ENCODE data around the gene PTPN14.
"Not testable (repeated sequence)": the region's sequence is repeated elsewhere in the genome, so short reads cannot be mapped to it uniquely, and the experiment has no call there.

Gene PTPN14

GRCh38 chr1:214542275-214543199, 8.9 kb downstream of the PTPN14 start:
- no peak for DNase-seq (ENCODE audit: low read depth in 2 of 2, low spot score in 1 of 2)

- DNase-seq (ENCODE audit: low read depth in 2 of 2, low spot score in 1 of 2) = no peak
These were observed 9.7 kb downstream of the PTPN14 start for GRCh38 chr1:214541693-214542092.

DNA sequence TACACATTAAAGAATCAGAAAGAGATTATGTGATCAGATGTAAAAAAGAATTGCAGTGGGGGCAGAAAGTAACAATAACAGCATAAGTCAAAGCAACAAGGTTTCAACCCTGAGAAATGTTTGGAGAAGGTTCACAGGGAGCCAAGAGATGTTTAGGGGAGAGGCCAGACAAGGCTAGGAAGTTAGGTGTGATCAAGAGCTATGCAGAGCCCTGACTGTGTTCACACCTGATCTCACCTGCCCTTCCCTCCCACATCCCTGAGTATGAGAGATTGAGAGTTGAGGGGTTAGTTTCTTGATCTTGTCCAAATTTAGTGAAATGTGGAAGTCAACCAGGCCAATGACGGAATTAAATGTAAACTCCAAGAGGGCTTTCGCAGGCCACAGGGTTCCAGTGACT, 10.2 kb downstream of the PTPN14 start:
- no peak for DNase-seq (ENCODE audit: low read depth in 2 of 2, low spot score in 1 of 2)

DNA sequence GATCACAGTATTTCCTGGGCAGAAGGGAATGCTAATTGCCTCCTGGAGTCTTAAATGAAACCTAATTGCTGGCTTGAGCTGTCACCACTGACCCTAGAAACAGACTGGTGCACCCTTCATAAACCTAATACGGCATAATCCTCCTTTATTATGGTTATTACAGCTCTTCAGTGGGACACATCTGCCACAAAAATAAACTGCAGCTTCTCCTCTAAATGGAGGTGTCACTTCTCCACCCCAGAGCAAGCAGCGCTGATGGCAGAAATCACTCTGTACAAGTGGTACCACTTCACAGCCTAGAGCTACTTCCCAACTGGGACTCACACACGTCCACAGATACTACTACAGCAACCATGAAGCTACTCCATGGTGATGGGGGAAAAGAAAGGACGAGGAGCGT, 11.1 kb downstream of the PTPN14 start:
- DNase-seq (ENCODE audit: low read depth in 2 of 2, low spot score in 1 of 2) = no peak

- no peak for DNase-seq (ENCODE audit: low read depth in 2 of 2, low spot score in 1 of 2)
These were observed 12.9 kb downstream of the PTPN14 start for GRCh38 chr1:214538496-214538895.

GRCh38 chr1:214537872-214538473, 13.4 kb downstream of the PTPN14 start:
- DNase-seq (ENCODE audit: low read depth in 2 of 2, low spot score in 1 of 2) = no peak

GRCh38 chr1:214537219-214537618, 14.2 kb downstream of the PTPN14 start:
- DNase-seq (ENCODE audit: low read depth in 2 of 2, low spot score in 1 of 2) = no peak

DNA sequence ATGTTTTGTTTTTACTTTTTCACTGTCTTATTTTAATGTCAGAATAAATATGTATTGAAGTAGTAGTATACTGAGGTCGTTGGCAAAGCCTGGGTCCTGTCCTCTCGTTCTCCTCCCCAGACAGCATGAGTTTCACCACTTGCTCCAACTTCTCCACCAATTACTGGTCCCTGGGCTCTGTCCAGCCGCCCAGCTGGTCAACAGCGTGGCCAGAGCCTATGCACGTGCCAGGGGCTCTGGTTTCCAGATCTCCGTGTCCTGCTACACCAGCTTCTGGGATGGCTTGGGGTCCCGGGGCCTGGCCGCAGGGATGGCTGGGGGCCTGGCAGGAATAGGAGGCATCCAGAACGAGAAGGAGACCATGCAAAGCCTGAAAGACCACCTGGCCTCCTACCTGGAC, 19.3 kb downstream of the PTPN14 start:
- no peak for DNase-seq (ENCODE audit: low read depth in 2 of 2, low spot score in 1 of 2)

DNA sequence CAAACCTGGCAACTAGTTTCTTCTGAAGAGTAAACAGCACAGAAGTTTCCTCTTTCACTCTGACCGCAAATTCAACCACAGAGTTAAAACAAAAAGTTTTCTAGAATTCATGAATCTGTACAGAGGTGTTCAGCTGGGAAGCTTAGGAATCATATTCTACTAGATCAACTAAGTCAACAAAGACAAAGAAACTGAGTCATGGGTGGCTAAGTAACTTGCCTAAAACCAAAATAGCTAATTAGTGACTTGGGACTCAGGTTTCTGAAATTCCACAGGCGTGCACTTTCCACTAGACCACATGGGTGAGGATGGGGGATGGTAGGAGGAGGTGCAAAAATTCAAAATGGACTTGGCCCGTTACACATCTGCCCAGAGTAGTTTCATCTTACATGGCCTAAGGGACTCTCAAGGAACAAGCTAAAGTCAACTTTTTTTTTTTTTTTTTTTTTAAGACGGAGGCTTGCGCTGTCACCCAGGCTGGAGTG, 25.8 kb downstream of the PTPN14 start:
- no peak for DNase-seq (ENCODE audit: low read depth in 2 of 2, low spot score in 1 of 2)

GRCh38 chr1:214524824-214525223, 26.6 kb downstream of the PTPN14 start:
- DNase-seq (ENCODE audit: low read depth in 2 of 2, low spot score in 1 of 2) = no peak

GRCh38 chr1:214523124-214523824, 28.1 kb downstream of the PTPN14 start:
- no peak for DNase-seq (ENCODE audit: low read depth in 2 of 2, low spot score in 1 of 2)

DNA sequence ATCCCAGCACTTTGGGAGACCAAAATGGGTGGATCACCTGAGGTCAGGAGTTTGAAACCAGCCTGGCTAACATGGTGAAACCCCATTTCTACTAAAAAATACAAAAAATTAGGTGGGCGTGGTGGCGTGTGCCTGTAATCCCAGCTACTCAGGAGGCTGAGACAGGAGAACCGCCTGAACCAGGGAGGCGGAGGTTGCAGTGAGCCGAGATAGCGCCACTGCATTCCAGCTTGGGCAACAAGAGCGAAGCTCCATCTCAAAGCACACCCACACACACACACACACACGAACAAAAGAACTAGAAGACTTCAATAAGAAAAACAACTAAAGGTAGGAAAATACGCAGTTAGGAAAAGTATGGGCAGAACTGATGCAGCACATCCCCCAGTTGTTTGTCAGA, 29.9 kb downstream of the PTPN14 start:
- DNase-seq (ENCODE audit: low read depth in 2 of 2, low spot score in 1 of 2) = not testable (repeated sequence)

DNA sequence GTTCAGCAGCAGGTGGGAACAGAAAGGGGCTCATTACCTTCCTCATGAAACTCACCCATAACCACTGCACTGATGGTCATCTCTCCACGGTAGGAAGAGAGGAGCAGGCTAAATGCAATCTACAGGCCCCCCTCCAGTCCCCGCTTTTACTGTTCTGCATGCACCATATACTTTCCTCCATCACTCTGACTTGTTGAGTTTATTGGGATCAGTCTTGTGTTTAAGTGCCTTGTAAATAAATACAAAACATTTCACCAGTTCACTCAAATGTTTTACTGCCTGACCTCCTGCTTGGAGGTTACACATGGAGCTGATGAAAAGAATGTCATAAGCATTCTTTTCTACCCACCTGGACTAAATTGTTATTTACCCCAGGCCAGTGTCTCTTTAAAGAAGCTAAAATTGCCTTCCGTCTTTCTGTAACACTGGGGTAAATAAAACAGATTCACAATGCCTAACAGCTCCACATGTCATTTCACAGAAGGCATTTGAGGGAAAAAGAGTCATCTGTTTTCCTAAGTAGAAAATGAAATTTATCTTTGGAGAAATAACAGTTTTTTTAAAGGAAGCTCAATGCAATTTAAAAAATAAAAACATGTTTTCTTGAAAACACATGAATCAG, 30.7 kb downstream of the PTPN14 start:
- no peak for DNase-seq (ENCODE audit: low read depth in 2 of 2, low spot score in 1 of 2)

- DNase-seq (ENCODE audit: low read depth in 2 of 2, low spot score in 1 of 2) = no peak
These were observed 33.0 kb downstream of the PTPN14 start for GRCh38 chr1:214518361-214518760.

- no peak for DNase-seq (ENCODE audit: low read depth in 2 of 2, low spot score in 1 of 2)
These were observed 34.7 kb downstream of the PTPN14 start for GRCh38 chr1:214516434-214517326.

DNA sequence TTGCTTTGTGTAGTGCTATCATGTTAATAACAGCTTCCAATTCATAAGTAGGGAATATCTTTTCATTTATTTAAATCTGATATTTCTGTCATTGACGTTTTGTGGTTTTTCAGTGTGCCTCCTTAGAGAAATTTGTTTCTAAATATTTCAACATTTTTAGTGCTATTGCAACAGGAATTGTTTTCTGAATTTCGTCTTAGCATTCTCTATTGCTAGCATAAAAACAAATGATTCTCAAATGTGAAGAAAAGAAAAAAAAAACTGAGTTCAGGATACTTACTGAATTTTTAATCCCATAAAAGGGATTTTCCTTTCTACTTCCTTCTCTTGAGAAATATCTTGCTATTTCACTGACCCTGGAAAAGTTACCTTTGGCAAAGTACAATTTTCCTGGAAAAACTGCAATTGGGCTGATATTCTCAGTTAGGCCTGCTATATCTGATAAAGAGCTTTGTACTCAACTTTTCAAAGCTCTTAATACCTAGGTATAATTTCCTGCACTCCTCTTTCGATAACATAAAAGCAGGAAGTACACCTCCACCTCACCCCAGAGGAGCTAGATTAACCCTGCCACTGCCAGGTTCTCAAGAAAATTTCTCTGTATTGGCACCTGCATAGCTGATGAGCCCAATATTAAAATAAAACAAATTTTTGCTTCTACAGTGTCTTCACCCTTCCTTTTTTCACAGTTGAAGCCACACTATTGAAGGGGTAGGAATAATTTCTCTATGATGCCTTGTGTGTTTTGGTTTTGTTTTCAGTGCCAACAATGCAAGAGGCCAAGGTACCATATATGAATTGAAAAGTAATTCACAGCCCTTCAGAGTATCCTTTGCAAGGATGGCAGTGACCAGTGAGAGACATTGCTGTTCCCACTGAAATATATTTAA, 35.6 kb downstream of the PTPN14 start:
- no peak for DNase-seq (ENCODE audit: low read depth in 2 of 2, low spot score in 1 of 2)

- no peak for DNase-seq (ENCODE audit: low read depth in 2 of 2, low spot score in 1 of 2)
These were observed 36.5 kb downstream of the PTPN14 start for GRCh38 chr1:214514819-214515383.

DNA sequence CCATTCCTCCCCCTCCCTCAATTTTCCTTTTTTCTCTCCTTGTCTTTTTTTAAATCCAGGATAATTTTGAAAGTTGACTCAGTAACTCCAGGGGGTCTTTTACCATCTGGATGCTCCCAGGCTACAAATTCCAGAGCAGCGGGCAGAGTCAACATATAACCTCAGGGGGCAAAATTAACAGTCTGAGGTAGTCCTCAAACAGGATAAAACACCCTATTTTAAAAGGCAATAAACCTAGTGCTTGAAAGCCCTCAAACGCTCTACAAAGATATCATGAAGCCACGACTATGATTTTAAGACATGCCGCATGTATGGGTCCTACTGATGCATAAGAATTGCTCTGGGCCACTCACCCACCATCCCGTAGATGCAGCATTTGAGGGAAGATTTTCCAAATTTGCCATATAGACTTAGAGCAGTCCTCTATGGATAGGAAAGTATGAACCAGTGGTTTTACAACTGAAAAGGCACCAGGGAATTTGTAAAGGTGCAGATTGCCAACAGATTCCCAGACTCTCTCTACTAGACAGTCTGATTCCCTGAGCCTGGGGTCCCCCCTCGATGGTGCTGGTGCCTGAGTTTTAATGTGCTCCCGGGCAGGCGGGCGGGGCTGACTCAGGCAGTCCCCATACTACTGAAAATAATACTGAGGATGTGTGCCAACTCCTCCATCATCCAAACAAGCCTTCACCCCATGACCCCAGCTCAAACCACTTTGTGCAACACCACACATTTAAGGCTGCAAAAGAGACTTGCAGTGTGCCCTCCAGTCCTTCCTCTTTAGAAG, 37.2 kb downstream of the PTPN14 start:
- no peak for DNase-seq (ENCODE audit: low read depth in 2 of 2, low spot score in 1 of 2)
